GM10266 (cell line): ENCODE measurements around the gene TMEM31.

Experiments
- DNase-seq: peaks from one replicate; pipeline ENCODE4 v3.0.0; 2012; ENCODE audit errors: extremely low spot score
- TF ChIP-seq, protein P1 (sequence below): IDR thresholded peaks from 2 replicates; pipeline ENCODE4 v1.5.1; 2012; ENCODE audit warnings: mild to moderate bottlenecking, low read depth; ENCODE audit not compliant: control insufficient read depth, insufficient read depth; ENCODE audit errors: missing control alignments

TMEM31 gene

DNA sequence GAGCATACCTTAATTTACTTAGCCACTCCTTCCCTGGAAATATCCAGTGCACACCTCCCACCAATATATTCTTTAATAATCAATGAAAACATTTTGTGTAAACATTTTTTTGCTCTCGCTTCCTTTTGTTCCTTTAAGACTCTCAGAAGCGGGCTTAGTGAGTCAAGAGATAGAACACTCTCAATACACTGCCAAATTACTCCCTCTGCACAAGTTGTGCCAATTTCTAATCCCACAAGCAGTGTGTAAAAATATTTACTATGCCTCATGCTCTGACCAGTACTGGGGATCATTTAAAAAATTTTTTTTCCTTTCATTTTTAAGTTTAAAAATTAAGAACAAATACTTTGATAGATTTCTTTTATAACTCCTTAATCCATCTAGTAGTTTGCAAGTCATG, 29.3 kb upstream of the TMEM31 start:
- DNase-seq = no peak
- TF ChIP-seq, protein P1, sequence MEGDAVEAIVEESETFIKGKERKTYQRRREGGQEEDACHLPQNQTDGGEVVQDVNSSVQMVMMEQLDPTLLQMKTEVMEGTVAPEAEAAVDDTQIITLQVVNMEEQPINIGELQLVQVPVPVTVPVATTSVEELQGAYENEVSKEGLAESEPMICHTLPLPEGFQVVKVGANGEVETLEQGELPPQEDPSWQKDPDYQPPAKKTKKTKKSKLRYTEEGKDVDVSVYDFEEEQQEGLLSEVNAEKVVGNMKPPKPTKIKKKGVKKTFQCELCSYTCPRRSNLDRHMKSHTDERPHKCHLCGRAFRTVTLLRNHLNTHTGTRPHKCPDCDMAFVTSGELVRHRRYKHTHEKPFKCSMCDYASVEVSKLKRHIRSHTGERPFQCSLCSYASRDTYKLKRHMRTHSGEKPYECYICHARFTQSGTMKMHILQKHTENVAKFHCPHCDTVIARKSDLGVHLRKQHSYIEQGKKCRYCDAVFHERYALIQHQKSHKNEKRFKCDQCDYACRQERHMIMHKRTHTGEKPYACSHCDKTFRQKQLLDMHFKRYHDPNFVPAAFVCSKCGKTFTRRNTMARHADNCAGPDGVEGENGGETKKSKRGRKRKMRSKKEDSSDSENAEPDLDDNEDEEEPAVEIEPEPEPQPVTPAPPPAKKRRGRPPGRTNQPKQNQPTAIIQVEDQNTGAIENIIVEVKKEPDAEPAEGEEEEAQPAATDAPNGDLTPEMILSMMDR = no peak

DNA sequence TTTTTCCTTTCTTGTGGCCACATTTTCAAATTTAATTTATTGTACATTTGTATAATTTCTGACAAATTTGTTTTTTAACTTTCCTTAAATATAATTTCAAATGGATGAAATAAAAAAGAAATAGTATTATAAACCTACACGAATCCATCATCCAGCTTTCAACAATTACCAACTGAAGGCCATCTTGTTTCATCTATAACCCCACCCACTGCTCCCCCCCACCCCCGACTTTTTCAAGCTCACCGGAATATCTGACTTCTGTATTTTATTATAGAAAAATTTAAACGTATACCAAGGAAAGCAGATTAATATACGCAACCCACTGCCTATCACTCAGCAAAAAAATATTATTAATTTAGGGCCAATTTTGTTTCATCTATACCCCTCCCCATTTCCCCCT, 25.3 kb upstream of the TMEM31 start:
- TF ChIP-seq, protein P1 = no peak
- peak; percentile 5 for DNase-seq

DNA sequence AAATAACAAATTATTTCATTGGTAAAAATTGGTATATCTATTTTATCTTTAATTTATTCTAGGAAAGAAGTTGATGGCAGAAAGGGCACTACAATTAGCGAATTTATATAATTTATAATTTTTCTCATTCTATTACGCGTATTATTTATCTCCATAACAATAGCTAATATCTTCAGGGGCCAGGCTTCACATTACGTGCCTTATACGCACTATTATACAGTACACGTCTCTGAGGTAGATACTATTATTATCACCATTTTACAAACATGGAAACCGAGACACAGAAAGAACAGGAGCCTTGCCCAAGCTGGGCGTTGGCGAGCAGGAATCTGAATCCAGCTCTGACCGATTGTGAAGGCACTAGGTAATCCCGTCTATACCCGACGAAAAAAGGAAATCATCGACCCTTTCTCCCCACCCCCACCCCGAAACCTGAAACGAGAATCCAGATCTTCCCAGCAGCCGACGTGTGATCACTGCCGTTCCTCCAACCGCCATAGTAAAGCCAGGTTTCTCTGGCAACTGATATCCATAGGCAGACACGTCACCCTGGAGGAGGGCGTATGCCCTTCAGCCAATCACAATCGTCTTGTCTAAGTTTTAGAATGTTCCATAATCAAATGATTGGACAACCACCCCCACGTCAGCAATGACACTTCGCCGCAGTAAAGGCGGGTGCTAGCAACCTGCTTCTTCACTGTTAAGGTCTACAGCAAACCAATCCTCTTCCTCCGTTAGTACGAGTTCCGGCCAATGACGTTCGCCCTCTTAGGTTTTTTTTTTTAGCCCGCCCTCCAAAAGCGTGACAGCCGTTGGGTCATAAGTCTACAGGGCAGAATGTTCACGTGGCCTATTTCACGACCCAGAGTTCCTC, 24.3 kb upstream of the TMEM31 start, which contains the start of gene MORF4L2:
TSS of gene MORF4L2 (minus strand) at position 501 of the 874 bp plus-strand sequence. CDS start 9,672 bp downstream, outside the sequence.
- TF ChIP-seq, protein P1 = no peak

DNA sequence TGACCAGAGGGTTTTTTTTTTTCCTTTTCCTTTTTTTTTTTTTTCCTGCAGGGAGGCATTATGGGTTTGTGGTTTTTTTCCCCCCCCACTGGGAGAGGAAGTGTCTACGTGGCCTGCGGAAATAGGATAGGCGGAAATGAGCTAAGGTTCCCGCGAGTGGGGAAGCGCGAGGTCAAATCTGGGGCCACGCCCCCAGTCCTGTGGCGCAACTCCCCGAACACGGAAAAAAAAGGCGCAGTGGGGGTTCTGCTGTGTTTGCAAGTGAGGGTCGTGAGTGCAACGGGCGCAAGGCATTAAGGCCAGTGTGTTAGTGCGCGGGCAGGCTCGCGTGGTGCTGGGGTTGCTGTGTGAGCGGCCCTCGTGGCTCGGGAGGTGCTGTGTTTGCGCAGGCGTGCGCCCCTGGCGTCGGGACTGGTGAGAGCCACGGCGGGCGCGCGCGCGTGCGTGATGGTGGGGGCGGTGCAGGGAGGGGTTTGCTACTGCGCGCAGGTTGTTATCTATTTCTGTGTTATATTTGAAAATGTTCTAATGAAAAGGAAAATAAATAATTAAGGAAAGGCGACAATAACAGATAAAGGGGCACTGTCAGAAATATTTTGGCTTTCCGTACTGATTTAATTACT, 23.5 kb upstream of the TMEM31 start:
- peak; percentile 38 for DNase-seq

More for the DNA sequence above, 24.3 kb upstream of the TMEM31 start, which contains the start of gene MORF4L2:
- DNase-seq = peak; percentile 75

DNA sequence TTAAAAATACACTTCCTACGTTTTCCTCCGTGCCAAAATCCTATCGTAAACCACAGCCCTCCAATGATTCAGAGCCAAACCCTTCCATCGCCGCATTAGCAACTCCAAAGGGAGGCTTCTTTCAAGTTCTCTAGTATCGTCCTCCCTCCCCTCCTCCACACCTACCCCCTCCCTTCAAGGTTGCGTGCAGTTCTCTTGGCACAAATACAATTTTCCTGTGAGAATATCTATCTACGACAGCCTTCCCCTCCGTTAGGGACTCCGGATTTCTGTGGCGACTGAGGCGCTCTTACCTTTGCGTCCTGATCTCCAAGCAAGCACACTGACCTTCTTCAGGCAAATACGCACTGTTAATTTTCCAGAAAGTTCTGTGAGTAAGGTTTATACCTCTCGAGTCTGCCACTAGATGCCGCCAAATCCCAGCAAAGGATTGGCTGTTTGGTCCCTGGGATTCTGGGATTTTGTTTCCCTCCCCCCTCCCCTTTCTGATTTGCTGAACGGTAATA, 23.0 kb upstream of the TMEM31 start:
- DNase-seq = peak; percentile 7
- TF ChIP-seq, protein P1 = peak; percentile 57

More for the DNA sequence above, 23.5 kb upstream of the TMEM31 start:
- TF ChIP-seq, protein P1 = peak; percentile 43

DNA sequence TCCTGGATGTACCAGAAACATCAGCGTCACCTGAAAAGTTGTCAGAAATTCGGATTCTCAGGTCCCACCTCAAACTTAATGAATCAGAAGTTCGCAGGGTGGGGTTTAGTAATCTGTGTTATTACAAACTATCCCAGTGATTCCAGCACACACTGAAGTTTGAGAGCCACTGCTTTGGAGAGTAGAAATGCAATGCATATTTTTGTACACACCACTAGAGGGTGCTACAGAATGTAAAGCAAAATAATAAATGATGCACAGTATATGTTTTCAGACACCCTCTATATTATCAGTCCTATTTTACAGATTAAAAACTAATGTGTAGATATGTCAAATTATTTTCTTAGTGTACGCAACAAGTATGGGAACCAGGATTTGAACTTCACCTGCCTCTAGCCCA, 21.8 kb upstream of the TMEM31 start:
- TF ChIP-seq, protein P1 = peak; percentile 57
- DNase-seq = peak; percentile 12
